ENCODE results near the gene ARHGAP24. TPM values are rescaled to one million over a fixed set of nuclear protein-coding genes. Genes with fewer than 3 reads are reported as not detected.

The ARHGAP24 gene
- total RNA-seq, 1 experiment from 2014 or later, result 17.4 TPM

- Histone ChIP-seq H3K9me3 (ENCODE audit: control insufficient read depth, insufficient read depth, low read depth, low read length) (no peaks in the 10 kb centered on the region), H3K4me1 (ENCODE audit: control insufficient read depth, insufficient read depth, low read length) (no peaks in the 10 kb centered on the region), H3K27me3 (ENCODE audit: control insufficient read depth, insufficient read depth, low read length) (no peaks in the 10 kb centered on the region), H3K27ac (ENCODE audit: low read length) (no peak overlapping the region), H3K36me3 (ENCODE audit: control insufficient read depth, insufficient read depth, low read length) (no peaks in the 10 kb centered on the region), H3K4me3 (ENCODE audit: low read depth in 2 of 2, low read length in 2 of 2) (no peak overlapping the region)
- in situ Hi-C loops (cut with HindIII; ENCODE audit: low pct_unique_long_range_greater_than_20kb, low sequenced_read_pairs) (no loop called here), intact Hi-C loops (cut with micrococcal nuclease; ENCODE audit: unreplicated experiment) (no loop called here)
- no peak for ATAC-seq
- POLR2A ChIA-PET, result no interaction called here
- DNase-seq (ENCODE audit: low read depth, low spot score), result no peak
- TF ChIP-seq SIN3A (IDR thresholded peaks at IDR 0.05; ENCODE audit: borderline replicate concordance, insufficient read depth, low read depth, low read length) (no peak), POLR2AphosphoS5 (IDR thresholded peaks at IDR 0.05; ENCODE audit: low read depth, low read length) (no peak), TCF7L2 (IDR thresholded peaks at IDR 0.05; ENCODE audit: low read depth, low read length) (no peak), CTCF (IDR thresholded peaks at IDR 0.05) (no peak)
- TF ChIP-seq, protein P1, sequence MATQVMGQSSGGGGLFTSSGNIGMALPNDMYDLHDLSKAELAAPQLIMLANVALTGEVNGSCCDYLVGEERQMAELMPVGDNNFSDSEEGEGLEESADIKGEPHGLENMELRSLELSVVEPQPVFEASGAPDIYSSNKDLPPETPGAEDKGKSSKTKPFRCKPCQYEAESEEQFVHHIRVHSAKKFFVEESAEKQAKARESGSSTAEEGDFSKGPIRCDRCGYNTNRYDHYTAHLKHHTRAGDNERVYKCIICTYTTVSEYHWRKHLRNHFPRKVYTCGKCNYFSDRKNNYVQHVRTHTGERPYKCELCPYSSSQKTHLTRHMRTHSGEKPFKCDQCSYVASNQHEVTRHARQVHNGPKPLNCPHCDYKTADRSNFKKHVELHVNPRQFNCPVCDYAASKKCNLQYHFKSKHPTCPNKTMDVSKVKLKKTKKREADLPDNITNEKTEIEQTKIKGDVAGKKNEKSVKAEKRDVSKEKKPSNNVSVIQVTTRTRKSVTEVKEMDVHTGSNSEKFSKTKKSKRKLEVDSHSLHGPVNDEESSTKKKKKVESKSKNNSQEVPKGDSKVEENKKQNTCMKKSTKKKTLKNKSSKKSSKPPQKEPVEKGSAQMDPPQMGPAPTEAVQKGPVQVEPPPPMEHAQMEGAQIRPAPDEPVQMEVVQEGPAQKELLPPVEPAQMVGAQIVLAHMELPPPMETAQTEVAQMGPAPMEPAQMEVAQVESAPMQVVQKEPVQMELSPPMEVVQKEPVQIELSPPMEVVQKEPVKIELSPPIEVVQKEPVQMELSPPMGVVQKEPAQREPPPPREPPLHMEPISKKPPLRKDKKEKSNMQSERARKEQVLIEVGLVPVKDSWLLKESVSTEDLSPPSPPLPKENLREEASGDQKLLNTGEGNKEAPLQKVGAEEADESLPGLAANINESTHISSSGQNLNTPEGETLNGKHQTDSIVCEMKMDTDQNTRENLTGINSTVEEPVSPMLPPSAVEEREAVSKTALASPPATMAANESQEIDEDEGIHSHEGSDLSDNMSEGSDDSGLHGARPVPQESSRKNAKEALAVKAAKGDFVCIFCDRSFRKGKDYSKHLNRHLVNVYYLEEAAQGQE (IDR thresholded peaks at IDR 0.05; ENCODE audit: insufficient read depth in 1 of 2, low read depth in 2 of 2, low read length in 1 of 2), result no peak
- CTCF ChIA-PET, result no interaction called here
- no TSS peak for BruUV-seq (replicated peaks)
Measured at GRCh38 chr4:85607624-85608023, 132.7 kb downstream of the ARHGAP24 start.

- TF ChIP-seq, protein P1 (IDR thresholded peaks at IDR 0.05; ENCODE audit: insufficient read depth in 1 of 2, low read depth in 2 of 2, low read length in 1 of 2), result no peak
- TF ChIP-seq POLR2AphosphoS5 (IDR thresholded peaks at IDR 0.05; ENCODE audit: low read depth, low read length), result no peak
- TF ChIP-seq CTCF (IDR thresholded peaks at IDR 0.05), result no peak
- no peak for TF ChIP-seq SIN3A (IDR thresholded peaks at IDR 0.05; ENCODE audit: borderline replicate concordance, insufficient read depth, low read depth, low read length)
- TF ChIP-seq TCF7L2 (IDR thresholded peaks at IDR 0.05; ENCODE audit: low read depth, low read length), result no peak
- H3K4me1 ChIP-seq (ENCODE audit: control insufficient read depth, insufficient read depth, low read length), result no peaks in the 10 kb centered on the region
- H3K36me3 ChIP-seq (ENCODE audit: control insufficient read depth, insufficient read depth, low read length), result no peaks in the 10 kb centered on the region
- intact Hi-C loops (cut with micrococcal nuclease; ENCODE audit: unreplicated experiment) (no loop called here), in situ Hi-C loops (cut with HindIII; ENCODE audit: low pct_unique_long_range_greater_than_20kb, low sequenced_read_pairs) (no loop called here)
- H3K27me3 ChIP-seq (ENCODE audit: control insufficient read depth, insufficient read depth, low read length), result no peaks in the 10 kb centered on the region
- CTCF ChIA-PET, result no interaction called here
- POLR2A ChIA-PET, result no interaction called here
- no peak for ATAC-seq
- DNase-seq (ENCODE audit: low read depth, low spot score), result no peak
- no TSS peak for BruUV-seq (replicated peaks)
- H3K4me3 ChIP-seq (ENCODE audit: low read depth in 2 of 2, low read length in 2 of 2), result no peak overlapping the region
- no peaks in the 10 kb centered on the region for H3K9me3 ChIP-seq (ENCODE audit: control insufficient read depth, insufficient read depth, low read depth, low read length)
- H3K27ac ChIP-seq (ENCODE audit: low read length), result no peak overlapping the region
Measured at GRCh38 chr4:85610450-85610849, 135.5 kb downstream of the ARHGAP24 start.
